Glutamatergic neuron (in vitro differentiated cells): Measurements from ENCODE around the gene CD47. TPM values are rescaled to one million over a fixed set of nuclear protein-coding genes. Genes with fewer than 3 reads are reported as not detected.

Source experiments
- DNase-seq: peaks from one replicate; pipeline ENCODE4 v3.0.0; 2022
- H3K27ac Mint-ChIP-seq: one replicate; pipeline ENCODE4 v1.8.0; 2020; ENCODE audit warnings: mild to moderate bottlenecking, mixed read lengths, inconsistent platforms; ENCODE audit not compliant: unreplicated experiment
- H3K27me3 Mint-ChIP-seq: one replicate; pipeline ENCODE4 v1.8.0; 2020; ENCODE audit warnings: mild to moderate bottlenecking, moderate library complexity, mixed read lengths, inconsistent platforms; ENCODE audit not compliant: unreplicated experiment
- H3K36me3 Mint-ChIP-seq: one replicate; pipeline ENCODE4 v1.8.0; 2020; ENCODE audit warnings: mild to moderate bottlenecking, mixed read lengths, inconsistent platforms; ENCODE audit not compliant: unreplicated experiment
- H3K4me1 Mint-ChIP-seq: one replicate; pipeline ENCODE4 v1.8.0; 2020; ENCODE audit warnings: mild to moderate bottlenecking, low read depth, mixed read lengths, inconsistent platforms; ENCODE audit not compliant: unreplicated experiment
- H3K4me3 Mint-ChIP-seq: one replicate; pipeline ENCODE4 v1.8.0; 2020; ENCODE audit warnings: mild to moderate bottlenecking, mixed read lengths, inconsistent platforms; ENCODE audit not compliant: unreplicated experiment
- H3K9me3 Mint-ChIP-seq: one replicate; pipeline ENCODE4 v1.8.0; 2020; ENCODE audit warnings: mild to moderate bottlenecking, moderate library complexity, mixed read lengths, inconsistent platforms; ENCODE audit not compliant: unreplicated experiment
- total RNA-seq: library from RNA; stranded (reverse); fragmentation: NEBNext Ultra II Directional; extraction: Animal tissue kit (Norgen Biotek cat#: 25700); gene quantifications from one replicate; pipeline ENCODE4 v1.2.1, GENCODE V29; 2021; ENCODE audit not compliant: unreplicated experiment
- TF ChIP-seq, protein P1 (sequence below): fragments of 200-600 bp; sonication (generic); IDR thresholded peaks from one replicate; pipeline ENCODE4 v1.5.0; 2021; ENCODE audit not compliant: partially characterized antibody, unreplicated experiment

CD47 gene
- total RNA-seq, 1 donor from 2014 or later, result 507 TPM

DNA sequence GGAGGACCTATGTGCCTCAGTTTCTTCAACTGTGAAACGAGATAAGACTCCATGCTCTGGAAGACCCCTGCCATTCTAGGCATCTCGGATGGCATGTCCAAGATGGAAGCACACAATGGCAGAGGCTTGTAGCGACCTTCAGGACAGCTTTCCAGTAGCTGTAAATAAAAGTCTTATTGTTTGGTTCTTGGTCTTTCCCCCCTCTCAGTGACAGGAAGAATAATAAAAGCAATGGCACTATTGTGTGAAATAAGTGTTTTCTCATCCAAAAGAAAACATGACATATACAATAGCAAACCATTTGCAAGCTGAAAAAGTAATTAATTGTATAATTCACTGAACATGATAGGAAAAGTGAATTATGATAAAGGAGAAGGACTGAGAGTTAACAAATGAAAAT is 32.5 kb upstream of the CD47 start:
- TF ChIP-seq, protein P1, sequence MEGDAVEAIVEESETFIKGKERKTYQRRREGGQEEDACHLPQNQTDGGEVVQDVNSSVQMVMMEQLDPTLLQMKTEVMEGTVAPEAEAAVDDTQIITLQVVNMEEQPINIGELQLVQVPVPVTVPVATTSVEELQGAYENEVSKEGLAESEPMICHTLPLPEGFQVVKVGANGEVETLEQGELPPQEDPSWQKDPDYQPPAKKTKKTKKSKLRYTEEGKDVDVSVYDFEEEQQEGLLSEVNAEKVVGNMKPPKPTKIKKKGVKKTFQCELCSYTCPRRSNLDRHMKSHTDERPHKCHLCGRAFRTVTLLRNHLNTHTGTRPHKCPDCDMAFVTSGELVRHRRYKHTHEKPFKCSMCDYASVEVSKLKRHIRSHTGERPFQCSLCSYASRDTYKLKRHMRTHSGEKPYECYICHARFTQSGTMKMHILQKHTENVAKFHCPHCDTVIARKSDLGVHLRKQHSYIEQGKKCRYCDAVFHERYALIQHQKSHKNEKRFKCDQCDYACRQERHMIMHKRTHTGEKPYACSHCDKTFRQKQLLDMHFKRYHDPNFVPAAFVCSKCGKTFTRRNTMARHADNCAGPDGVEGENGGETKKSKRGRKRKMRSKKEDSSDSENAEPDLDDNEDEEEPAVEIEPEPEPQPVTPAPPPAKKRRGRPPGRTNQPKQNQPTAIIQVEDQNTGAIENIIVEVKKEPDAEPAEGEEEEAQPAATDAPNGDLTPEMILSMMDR, result no peak
- H3K9me3 Mint-ChIP-seq, result peaks cover 2% of the 10 kb centered on the region
- no peak overlapping the region for H3K27ac Mint-ChIP-seq
- H3K4me3 Mint-ChIP-seq, result no peak overlapping the region
- no peak for DNase-seq
- peaks cover 14% of the 10 kb centered on the region for H3K4me1 Mint-ChIP-seq
- H3K27me3 Mint-ChIP-seq, result no peaks in the 10 kb centered on the region
- H3K36me3 Mint-ChIP-seq, result no peaks in the 10 kb centered on the region

DNA sequence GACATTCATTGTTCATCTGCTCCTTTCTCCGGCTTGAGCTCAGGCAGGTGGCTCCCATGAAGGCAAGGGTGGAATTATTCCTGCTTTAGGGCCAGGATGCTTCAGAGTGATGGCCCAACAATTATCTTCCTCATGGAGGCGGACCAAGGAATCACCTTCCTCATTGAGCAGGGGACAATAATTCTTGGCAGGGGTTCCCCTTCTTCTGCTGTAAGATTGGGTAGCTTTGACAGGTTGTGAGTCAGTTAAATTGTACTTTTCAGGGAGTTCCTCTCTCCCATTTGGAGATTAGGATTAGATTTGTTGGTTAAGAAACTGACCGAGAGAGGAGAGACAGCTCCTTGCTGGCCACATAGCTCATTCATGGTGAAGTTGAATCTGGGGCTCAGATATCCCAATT is 31.4 kb upstream of the CD47 start:
- no peak overlapping the region for H3K4me3 Mint-ChIP-seq
- no peaks in the 10 kb centered on the region for H3K36me3 Mint-ChIP-seq
- TF ChIP-seq, protein P1, result no peak

DNA sequence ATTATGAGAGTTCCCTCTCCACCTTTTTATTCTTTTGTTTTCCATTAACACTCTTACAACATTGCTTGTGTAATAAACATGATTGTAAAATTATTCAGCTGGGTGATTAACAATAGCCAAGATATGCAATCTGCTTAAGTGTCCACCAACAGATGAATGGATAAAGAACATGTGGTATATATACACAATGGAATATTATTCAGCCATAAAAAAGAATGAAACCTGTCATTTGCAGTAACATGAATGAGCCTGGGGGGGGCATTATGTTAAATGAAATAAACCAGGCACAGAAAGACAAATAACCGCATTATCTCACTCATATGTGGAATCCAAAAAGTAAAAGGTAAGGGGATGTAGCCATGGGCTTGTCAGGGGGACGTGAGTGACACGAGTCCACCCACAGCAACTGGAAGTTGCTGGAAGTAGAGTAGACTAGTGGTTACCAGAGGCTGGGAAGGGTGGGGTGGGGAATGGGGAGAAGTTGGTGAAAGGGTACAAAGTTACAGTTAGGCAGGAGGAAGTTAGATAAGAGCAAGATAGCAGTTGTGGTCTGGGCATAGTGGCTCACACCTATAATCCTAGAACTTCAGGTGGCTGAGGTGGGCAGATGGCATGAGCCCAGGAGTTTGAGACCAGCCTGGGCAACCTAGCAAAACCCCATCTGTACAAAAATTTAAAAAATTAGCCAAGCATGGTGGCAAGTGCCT is 28.7 kb upstream of the CD47 start:
- DNase-seq, result no peak
- H3K4me3 Mint-ChIP-seq, result no peak overlapping the region
- TF ChIP-seq, protein P1, result no peak

More for the DNA sequence above, 31.4 kb upstream of the CD47 start:
- Mint-ChIP-seq H3K27me3 (no peaks in the 10 kb centered on the region), H3K9me3 (peaks cover 2% of the 10 kb centered on the region), H3K27ac (no peak overlapping the region), H3K4me1 (peaks cover 14% of the 10 kb centered on the region)
- no peak for DNase-seq

DNA sequence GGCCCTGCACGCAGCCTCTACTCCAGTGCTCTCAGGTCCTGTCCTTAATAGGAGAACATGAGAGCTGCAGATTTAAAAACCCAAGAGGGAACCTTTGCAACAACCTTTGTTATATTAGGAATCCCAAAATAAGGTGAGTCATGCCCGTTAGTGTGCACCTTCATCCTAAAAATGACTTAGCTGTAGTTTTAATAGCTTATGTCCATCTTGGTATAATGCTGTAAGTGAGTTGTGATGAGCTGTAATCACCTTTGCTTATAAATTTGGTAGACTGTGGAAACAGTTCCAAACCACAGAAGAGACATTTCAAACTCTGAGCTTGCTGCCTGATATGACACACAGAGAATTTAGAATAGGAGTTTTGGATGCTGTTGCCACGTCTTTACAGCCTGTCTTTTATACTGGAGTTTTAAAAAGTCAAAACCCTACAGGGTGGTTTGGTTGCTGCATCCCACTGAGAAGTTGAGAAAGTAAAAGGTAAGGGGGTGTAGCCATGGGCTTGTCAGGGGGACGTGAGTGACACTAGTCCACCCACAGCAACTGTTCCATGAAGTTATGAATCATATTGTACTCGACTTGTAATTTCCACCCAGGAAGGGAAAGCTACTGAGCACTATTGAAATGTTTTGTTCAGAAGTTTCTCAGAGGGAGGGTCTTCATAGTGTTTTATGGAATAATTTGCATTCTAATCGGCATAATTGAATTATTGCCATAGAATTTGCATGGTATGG is 27.4 kb upstream of the CD47 start:
- Mint-ChIP-seq H3K4me3 (no peak overlapping the region), H3K27me3 (no peaks in the 10 kb centered on the region), H3K9me3 (no peaks in the 10 kb centered on the region), H3K4me1 (peaks cover 5% of the 10 kb centered on the region), H3K27ac (no peak overlapping the region), H3K36me3 (no peaks in the 10 kb centered on the region)
- DNase-seq, result no peak
- TF ChIP-seq, protein P1, result no peak

More for the DNA sequence above, 28.7 kb upstream of the CD47 start:
- peaks cover 6% of the 10 kb centered on the region for H3K4me1 Mint-ChIP-seq
- no peaks in the 10 kb centered on the region for H3K36me3 Mint-ChIP-seq
- no peaks in the 10 kb centered on the region for H3K27me3 Mint-ChIP-seq
- no peak overlapping the region for H3K27ac Mint-ChIP-seq
- peaks cover under 1% of the 10 kb centered on the region for H3K9me3 Mint-ChIP-seq

DNA sequence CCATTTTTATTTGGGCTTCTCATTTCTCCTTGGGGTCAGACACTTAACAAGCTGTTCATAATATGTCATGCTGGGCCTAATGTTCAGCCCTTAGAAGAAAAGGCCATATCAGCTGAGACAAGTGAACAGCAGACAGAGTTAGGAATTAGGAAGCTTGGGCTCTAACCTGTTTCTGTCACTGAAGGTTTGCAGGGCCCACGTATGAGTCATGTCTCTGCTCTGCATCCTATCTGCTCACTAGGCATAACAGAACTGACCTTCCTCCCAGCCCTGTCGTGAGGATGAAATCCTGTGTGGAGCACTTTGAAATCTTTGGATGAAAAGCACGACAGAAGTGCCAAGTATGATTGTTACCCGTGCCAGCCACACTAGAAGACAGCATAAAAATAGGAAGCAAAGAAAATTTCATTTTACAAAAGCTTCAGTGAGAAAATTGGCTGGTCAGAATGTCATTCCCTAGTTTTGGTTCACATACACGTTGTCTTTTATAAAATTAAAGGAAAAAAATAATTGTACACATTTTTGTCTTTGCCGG is 26.5 kb upstream of the CD47 start:
- Mint-ChIP-seq H3K9me3 (no peaks in the 10 kb centered on the region), H3K27me3 (no peaks in the 10 kb centered on the region), H3K36me3 (no peaks in the 10 kb centered on the region), H3K4me3 (no peak overlapping the region), H3K4me1 (peaks cover 6% of the 10 kb centered on the region), H3K27ac (no peak overlapping the region)
- TF ChIP-seq, protein P1, result no peak
- DNase-seq, result no peak
